Measurements from ENCODE around the gene PLXNB3. TPM values are rescaled to one million over a fixed set of nuclear protein-coding genes. Genes with fewer than 3 reads are reported as not detected.
"Not testable (repeated sequence)": the region's sequence is repeated elsewhere in the genome, so short reads cannot be mapped to it uniquely, and the experiment has no call there.

The PLXNB3 gene
- total RNA-seq, 1 donor from 2014 or later, result 0.71 TPM

- H3K4me3 ChIP-seq, result no peak overlapping the region
- no peak overlapping the region for H2AFZ ChIP-seq (replicated peaks)
- H3K27me3 ChIP-seq, result no peaks in the 10 kb centered on the region
- Mint-ChIP-seq H3K9me3 (peaks cover 28% of the 10 kb centered on the region), H3K27ac (no peak overlapping the region), H3K4me1 (peaks cover 10% of the 10 kb centered on the region), H3K27me3 (ENCODE audit: insufficient read depth, low read depth) (peaks cover 1% of the 10 kb centered on the region), H3K4me3 (no peak overlapping the region), H3K36me3 (peaks cover 10% of the 10 kb centered on the region)
- H3F3A ChIP-seq (ENCODE audit: low read depth), result no peaks in the 10 kb centered on the region
- no peaks in the 10 kb centered on the region for H3K4me1 ChIP-seq
- H3K9ac ChIP-seq, result no peak overlapping the region
- H4K20me1 ChIP-seq (ENCODE audit: low read depth), result no peaks in the 10 kb centered on the region
- H3K4me2 ChIP-seq, result no peak overlapping the region
- no peaks in the 10 kb centered on the region for H3K36me3 ChIP-seq
- DNase-seq (ENCODE audit: low spot score), result no peak
- no peaks in the 10 kb centered on the region for H3K9me3 ChIP-seq (ENCODE audit: low read depth)
- no peaks in the 10 kb centered on the region for H3K79me2 ChIP-seq (ENCODE audit: low read depth)
- no peak for TF ChIP-seq CTCF (IDR thresholded peaks at IDR 0.05)
- no peak for TF ChIP-seq EZH2 (IDR thresholded peaks at IDR 0.05)
- TF ChIP-seq EZH2phosphoT487 (IDR thresholded peaks at IDR 0.05), result no peak
- H3K27ac ChIP-seq, result no peak overlapping the region
Observed at GRCh38 chrX:153738056-153738605, 25.9 kb upstream of the PLXNB3 start.

- no peak overlapping the region for H3K4me3 ChIP-seq
- H3K4me1 ChIP-seq, result no peaks in the 10 kb centered on the region
- no peak overlapping the region for H2AFZ ChIP-seq (replicated peaks)
- H3F3A ChIP-seq (ENCODE audit: low read depth), result no peaks in the 10 kb centered on the region
- Mint-ChIP-seq H3K36me3 (peaks cover 5% of the 10 kb centered on the region), H3K27ac (no peak overlapping the region), H3K27me3 (ENCODE audit: insufficient read depth, low read depth) (no peaks in the 10 kb centered on the region), H3K4me1 (peaks cover 15% of the 10 kb centered on the region), H3K9me3 (peaks cover 22% of the 10 kb centered on the region), H3K4me3 (no peak overlapping the region)
- DNase-seq (ENCODE audit: low spot score), result no peak
- H3K36me3 ChIP-seq, result no peaks in the 10 kb centered on the region
- H3K27ac ChIP-seq, result no peak overlapping the region
- no peak overlapping the region for H3K4me2 ChIP-seq
- no peaks in the 10 kb centered on the region for H3K9me3 ChIP-seq (ENCODE audit: low read depth)
- H3K9ac ChIP-seq, result no peak overlapping the region
- no peaks in the 10 kb centered on the region for H3K27me3 ChIP-seq
- TF ChIP-seq EZH2 (IDR thresholded peaks at IDR 0.05), result no peak
- H3K79me2 ChIP-seq (ENCODE audit: low read depth), result no peaks in the 10 kb centered on the region
- H4K20me1 ChIP-seq (ENCODE audit: low read depth), result no peaks in the 10 kb centered on the region
Observed at GRCh38 chrX:153739754-153740486, 24.1 kb upstream of the PLXNB3 start.

GRCh38 chrX:153740631-153741222 lies 23.3 kb upstream of the PLXNB3 start:
- peaks cover 14% of the 10 kb centered on the region for H3K9me3 Mint-ChIP-seq
- Histone ChIP-seq H3K9me3 (ENCODE audit: low read depth) (no peaks in the 10 kb centered on the region), H3K79me2 (ENCODE audit: low read depth) (no peaks in the 10 kb centered on the region), H3K9ac (no peak overlapping the region), H2AFZ (replicated peaks) (no peak overlapping the region), H3K36me3 (no peaks in the 10 kb centered on the region), H3K4me3 (no peak overlapping the region), H3F3A (ENCODE audit: low read depth) (no peaks in the 10 kb centered on the region), H3K4me1 (no peaks in the 10 kb centered on the region), H3K27me3 (no peaks in the 10 kb centered on the region), H3K27ac (no peak overlapping the region), H4K20me1 (ENCODE audit: low read depth) (no peaks in the 10 kb centered on the region), H3K4me2 (no peak overlapping the region)
- peaks cover under 1% of the 10 kb centered on the region for H3K36me3 Mint-ChIP-seq
- DNase-seq (ENCODE audit: low spot score), result no peak
- TF ChIP-seq EZH2phosphoT487 (IDR thresholded peaks at IDR 0.05) (no peak), EZH2 (IDR thresholded peaks at IDR 0.05) (no peak)
- no peak overlapping the region for H3K27ac Mint-ChIP-seq
- peaks cover 12% of the 10 kb centered on the region for H3K4me1 Mint-ChIP-seq
- H3K4me3 Mint-ChIP-seq, result no peak overlapping the region
- H3K27me3 Mint-ChIP-seq (ENCODE audit: insufficient read depth, low read depth), result no peaks in the 10 kb centered on the region

- Mint-ChIP-seq H3K4me1 (peaks cover 12% of the 10 kb centered on the region), H3K27ac (no peak overlapping the region), H3K4me3 (no peak overlapping the region), H3K27me3 (ENCODE audit: insufficient read depth, low read depth) (no peaks in the 10 kb centered on the region), H3K9me3 (peaks cover 14% of the 10 kb centered on the region), H3K36me3 (no peaks in the 10 kb centered on the region)
- Histone ChIP-seq H3K9ac (no peak overlapping the region), H3K4me2 (no peak overlapping the region), H3K4me3 (no peak overlapping the region), H3F3A (ENCODE audit: low read depth) (no peaks in the 10 kb centered on the region), H4K20me1 (ENCODE audit: low read depth) (no peaks in the 10 kb centered on the region), H3K27ac (no peak overlapping the region), H3K79me2 (ENCODE audit: low read depth) (no peaks in the 10 kb centered on the region), H2AFZ (replicated peaks) (no peak overlapping the region), H3K9me3 (ENCODE audit: low read depth) (no peaks in the 10 kb centered on the region), H3K36me3 (no peaks in the 10 kb centered on the region), H3K4me1 (no peaks in the 10 kb centered on the region), H3K27me3 (no peaks in the 10 kb centered on the region)
- no peak for TF ChIP-seq CTCF (IDR thresholded peaks at IDR 0.05)
- TF ChIP-seq EZH2phosphoT487 (IDR thresholded peaks at IDR 0.05), result no peak
- TF ChIP-seq EZH2 (IDR thresholded peaks at IDR 0.05), result no peak
- no peak for DNase-seq (ENCODE audit: low spot score)
Observed at GRCh38 chrX:153741446-153741845, 22.6 kb upstream of the PLXNB3 start.

- not testable (repeated sequence) for H3K4me3 ChIP-seq; H3K36me3 ChIP-seq; H4K20me1 ChIP-seq (ENCODE audit: low read depth); DNase-seq (ENCODE audit: low spot score); H3K9ac ChIP-seq; H3K27me3 Mint-ChIP-seq (ENCODE audit: insufficient read depth, low read depth); H3K4me1 ChIP-seq; H3K27ac Mint-ChIP-seq; H3K27me3 ChIP-seq; H3K36me3 Mint-ChIP-seq; H3K9me3 ChIP-seq (ENCODE audit: low read depth); H3K4me3 Mint-ChIP-seq; H3F3A ChIP-seq (ENCODE audit: low read depth); H2AFZ ChIP-seq (replicated peaks); H3K79me2 ChIP-seq (ENCODE audit: low read depth); H3K27ac ChIP-seq; H3K4me2 ChIP-seq
- Mint-ChIP-seq H3K9me3 (peaks cover 13% of the 10 kb centered on the region), H3K4me1 (peaks cover 12% of the 10 kb centered on the region)
Observed at GRCh38 chrX:153742111-153742510, 21.9 kb upstream of the PLXNB3 start.

- not testable (repeated sequence) for DNase-seq (ENCODE audit: low spot score); H3K36me3 ChIP-seq; H3F3A ChIP-seq (ENCODE audit: low read depth); H3K27me3 ChIP-seq; H3K36me3 Mint-ChIP-seq; H3K9ac ChIP-seq; H3K4me3 Mint-ChIP-seq; H3K4me1 ChIP-seq; H3K9me3 ChIP-seq (ENCODE audit: low read depth); H3K27ac Mint-ChIP-seq; H3K27ac ChIP-seq; H4K20me1 ChIP-seq (ENCODE audit: low read depth); H3K79me2 ChIP-seq (ENCODE audit: low read depth); H3K27me3 Mint-ChIP-seq (ENCODE audit: insufficient read depth, low read depth); H2AFZ ChIP-seq (replicated peaks)
- H3K4me1 Mint-ChIP-seq, result peaks cover 12% of the 10 kb centered on the region
- peaks cover 15% of the 10 kb centered on the region for H3K9me3 Mint-ChIP-seq
- Histone ChIP-seq H3K4me2 (peak overlapping the region; percentile 73), H3K4me3 (peak overlapping the region; percentile 40)
Observed at GRCh38 chrX:153742796-153743467, 21.1 kb upstream of the PLXNB3 start.
